Breast epithelium (tissue), 3 donors: ENCODE measurements around the gene TMEM236.

ENCODE experiments used
- CTCF ChIP-seq, 3 donors: fragments of 450-650 bp; IDR thresholded peaks; one replicate each; pipeline ENCODE4 v1.5.1; 2016 to 2017; ENCODE audit warnings: antibody characterized with exemption in 3 of 3, mild to moderate bottlenecking in 3 of 3, moderate library complexity in 3 of 3
- POLR2AphosphoS5 ChIP-seq, 3 donors: sonication (generic); formaldehyde crosslinking; IDR thresholded peaks; one replicate each; pipeline ENCODE4 v1.6.1; 2017; ENCODE audit warnings: antibody characterized with exemption in 3 of 3

DNA sequence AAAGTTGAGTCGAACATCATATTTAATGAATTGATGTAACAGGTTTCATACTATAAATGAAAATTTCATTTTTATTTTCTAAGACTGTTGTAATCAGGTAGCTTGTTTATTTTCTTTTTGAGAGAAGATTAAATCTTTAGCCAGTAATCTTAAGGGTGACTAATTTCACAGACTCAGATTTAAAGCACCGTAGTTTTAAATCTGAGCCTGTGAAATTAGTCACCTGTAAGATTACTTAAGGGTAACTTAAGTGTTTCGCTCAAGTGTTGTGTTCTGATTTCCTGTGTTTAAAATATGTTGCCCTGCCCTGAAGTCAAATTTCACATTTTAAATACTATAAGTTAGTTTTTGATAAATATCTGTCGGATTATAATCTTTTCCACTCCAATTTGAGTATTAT, 35.8 kb upstream of the TMEM236 start:
- TF ChIP-seq POLR2AphosphoS5 (IDR thresholded peaks at IDR 0.05) (no peak), CTCF (IDR thresholded peaks at IDR 0.05) (no peak)
